ENCODE results near the gene PRCC.

PRCC gene

DNA sequence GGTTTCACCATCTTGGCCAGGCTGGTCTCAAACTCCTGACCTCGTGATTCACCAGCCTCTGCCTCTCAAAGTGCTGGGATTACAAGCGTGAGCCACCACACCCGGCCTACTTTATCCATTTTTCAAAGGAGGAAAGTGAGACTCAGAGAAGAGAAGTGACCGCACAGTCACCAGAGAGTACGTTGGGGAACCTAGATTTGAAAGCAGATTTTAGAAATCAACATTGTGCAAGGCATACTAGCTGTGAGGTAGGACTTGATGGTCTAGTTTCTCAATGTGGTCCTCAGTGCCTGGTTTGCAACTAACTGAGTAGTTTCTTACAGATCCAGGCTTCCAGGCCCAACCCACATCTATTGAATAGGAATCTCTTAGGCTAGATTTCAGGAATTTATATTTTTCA, 1.7 kb upstream of the PRCC start:
- DNase-seq: no peak

DNA sequence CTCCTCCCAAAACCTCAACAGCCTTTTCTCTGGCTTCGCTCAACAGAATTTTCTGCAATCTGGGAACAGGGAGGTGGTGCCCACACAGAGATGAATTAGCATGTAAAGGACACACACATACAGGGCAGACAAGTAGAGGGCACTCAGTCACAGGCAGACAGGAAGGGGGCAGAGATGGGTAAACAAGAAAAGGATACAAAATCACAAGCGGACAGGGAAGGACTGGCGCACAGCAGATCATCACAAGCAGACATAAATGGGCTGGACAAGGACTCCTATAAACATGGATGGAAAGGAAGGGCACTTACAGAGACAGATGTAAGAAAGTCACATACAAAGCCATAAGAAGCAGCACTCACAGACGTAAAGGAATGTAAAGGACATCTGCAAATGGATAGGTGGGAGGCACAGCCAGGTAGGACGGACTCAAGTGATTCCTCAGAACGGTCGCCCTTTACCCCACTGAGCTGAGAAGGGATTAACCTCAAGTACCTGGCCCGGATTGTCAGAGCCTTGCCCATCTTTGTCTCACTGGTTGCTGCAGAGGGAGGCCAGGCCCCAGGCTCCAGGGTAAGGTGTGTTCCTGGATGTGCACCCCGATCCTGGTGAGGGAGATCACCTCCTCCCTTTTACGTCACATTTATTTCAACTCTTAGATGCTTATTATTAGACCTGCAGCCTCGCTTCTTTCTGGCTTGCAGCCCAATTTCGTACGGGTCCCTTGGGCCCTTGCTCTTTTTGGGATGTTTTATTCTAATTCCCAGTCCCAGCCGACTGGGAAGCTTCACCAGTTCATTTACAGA, 836 bp upstream of the PRCC start:
- DNase-seq: no peak

DNA sequence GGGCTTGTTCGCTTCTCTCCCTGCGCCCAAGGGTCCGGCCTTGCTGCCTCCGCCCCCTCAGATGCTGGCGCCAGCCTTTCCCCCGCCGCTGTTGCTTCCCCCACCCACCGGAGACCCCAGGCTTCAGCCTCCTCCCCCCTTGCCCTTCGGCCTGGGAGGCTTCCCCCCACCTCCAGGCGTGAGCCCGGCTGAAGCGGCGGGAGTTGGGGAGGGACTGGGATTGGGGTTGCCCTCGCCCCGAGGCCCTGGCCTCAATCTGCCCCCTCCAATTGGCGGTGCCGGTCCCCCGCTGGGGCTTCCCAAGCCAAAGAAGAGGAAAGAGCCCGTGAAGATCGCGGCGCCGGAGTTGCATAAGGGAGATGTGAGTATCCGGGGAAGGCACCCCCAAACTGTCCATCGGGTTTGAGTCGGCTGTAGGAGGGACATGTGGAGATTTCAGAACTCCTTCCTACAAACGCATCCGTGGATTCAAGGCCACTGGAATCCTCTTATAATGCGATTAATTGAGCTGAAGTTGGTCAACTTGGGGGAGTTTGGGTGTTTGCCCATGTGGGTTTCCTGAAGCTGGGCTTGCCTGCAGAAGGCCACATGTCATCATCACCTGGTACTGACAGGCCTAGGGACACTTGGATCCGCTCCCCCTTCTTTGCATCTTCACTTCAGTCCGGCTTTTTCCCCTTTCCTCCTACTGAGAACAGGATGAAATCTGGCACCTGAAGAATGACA, 707 bp downstream of the PRCC start:
- no peak for DNase-seq

DNA sequence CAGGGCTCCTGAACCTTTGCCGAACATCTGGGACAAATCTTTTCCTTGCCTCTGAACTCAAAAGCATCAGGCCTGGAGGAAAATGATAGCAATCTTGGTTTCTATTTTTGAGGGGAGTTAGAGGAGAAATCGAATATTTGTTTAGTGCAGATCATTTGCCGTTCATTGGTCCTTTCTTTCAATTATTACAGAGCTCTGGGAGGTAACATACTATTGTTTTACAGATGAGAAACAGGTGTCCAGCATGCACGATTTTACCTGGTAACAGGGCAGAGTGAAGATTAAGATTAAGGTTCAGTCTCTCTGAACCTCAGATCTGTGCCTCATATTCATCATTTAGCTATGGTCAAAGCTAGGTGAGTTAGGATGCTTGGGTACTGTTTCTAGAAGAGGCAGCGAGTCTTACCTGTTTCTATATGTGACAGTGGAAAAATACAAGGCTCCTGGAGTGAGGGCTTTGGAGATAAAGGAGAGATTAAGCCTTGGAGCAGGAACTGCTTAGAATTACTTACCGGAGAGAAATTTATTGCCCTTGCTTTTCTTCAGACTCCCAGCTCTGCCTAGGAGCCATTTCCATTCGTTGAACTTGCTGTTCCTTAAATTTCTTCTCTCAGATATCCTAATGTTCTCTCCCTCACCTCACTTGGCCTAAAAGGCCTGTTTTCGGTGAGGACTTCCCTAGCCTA, 1.4 kb downstream of the PRCC start:
- DNase-seq: no peak

DNA sequence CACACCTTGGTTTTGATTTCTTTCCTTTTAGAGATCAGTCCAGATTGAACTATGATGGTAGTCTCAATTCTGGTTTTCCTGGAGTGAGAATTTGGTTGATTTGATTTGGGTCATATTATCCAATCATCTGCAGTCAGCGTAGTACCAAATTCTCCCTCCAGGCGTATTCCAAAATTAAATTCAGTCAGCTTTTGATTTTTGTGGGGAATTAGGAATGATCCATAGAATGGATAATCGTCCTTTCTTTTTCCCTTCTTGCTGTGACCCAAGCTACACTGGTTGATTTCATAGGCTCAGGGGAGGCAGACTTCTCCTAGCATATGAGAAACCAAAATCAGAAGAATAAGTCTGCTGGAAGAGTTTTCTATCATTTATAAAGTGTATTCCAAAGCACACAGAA, 4.9 kb downstream of the PRCC start:
- DNase-seq: no peak

DNA sequence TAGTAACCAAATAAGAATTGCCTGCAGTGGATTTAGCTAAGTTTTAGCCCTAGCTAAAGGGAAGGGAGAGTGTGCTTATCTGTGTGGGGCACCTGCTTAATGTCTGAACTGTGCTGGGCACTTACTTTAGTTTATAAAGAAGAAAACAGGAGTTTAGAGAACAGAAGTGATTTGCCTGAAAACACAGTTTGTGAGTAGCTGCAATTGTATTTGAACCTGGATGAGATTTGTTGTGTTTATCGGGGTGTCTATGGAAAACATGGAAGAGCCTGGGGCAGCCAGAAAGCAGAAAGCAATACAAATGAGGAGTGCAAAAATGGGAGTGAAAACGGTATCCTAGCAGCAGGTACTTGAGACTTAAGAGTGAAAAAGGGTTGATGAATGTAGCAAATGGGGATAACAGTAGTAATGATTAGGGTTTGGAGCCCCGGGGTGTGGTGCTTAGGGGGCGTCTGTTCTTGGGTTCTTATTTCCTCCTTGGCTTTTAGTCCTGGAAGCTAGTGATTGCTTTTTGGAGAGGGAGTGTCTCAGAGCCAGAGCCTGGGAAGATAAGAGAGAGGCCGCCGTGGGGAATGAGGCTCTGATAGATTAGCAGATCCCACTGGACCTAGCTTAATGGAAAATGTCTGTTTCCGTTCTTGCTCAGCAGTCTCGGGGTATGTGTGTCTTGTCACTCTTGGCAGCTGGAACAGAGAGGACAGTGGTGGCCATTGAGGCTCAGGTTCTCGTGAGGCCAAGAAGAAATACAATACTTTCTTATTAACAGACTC, 5.6 kb downstream of the PRCC start:
- DNase-seq: no peak

DNA sequence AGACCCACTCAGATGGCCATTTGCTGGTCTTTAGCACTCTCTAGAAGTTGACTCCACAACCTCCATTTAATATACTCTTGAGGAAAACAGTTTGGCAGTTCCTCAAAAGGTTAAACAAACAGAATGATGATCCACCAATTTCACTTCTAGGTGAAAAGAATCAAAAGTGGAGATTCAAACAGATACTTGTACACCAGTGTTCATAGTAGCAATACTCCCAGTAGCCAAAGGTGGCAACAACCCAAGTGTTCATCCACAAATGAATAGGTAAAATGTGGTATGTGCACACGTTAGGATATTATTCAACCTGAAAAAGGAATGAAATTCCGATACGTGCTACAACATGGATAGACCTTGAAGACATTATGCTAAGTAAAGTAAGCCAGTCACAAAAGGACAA, 6.3 kb downstream of the PRCC start:
- no peak for DNase-seq

DNA sequence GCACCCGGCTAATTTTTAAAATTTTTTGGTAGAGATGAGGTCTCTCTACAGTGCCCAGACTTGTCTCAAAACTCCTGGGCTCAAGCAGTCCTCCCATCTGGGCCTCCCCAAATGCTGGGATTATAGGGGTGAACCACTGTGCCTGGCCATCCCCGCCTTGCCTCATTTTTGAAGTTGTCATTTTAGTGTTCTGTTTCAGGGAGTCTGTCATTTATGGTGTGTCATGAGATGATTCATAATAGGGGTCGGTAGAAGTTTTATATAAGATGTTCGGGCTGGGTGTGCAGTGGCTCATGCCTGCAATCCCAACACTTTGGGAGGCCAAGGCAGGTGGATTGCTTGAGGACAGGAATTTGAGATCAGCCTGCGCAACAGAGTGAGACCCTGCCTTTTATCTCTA, 8.5 kb downstream of the PRCC start:
- DNase-seq: no peak

DNA sequence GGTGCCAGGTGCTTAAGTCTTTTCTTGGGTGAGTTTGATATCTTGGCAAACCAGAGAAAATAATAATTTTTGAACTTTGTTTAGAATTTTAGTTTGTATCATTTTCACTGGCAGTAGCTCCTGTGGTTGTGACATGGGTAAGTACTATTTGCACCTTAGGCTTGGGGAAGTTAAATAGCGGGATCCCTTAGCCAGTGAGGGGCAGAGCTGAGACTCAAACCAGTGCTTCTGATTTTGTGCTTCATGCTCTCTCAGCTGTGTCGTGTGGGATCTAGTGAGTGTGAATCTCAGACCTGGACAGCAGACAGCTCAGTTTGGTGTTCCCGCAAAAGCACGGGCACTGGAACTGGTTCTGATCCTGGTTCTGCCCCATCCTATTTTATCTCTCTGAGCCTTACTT, 9.6 kb downstream of the PRCC start:
- DNase-seq: no peak

DNA sequence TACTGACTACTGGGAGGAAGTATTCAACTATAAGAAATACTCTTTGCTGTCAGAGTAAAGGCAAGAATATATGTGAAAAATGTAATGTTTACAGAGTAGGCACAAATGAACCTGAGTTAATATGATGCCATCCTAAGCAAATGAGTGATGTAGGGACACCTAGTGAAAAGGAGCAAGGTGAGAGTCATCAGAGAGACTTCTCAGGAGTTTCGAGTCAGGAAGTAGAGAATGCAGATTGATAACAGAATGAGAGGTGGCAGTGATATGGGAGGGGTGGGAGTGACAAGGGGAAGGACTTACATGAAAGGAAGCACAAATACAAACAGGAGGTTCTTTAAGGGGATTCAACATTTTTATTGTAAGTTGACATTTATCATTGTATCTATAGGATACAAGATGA, 10.2 kb downstream of the PRCC start:
- DNase-seq: no peak

DNA sequence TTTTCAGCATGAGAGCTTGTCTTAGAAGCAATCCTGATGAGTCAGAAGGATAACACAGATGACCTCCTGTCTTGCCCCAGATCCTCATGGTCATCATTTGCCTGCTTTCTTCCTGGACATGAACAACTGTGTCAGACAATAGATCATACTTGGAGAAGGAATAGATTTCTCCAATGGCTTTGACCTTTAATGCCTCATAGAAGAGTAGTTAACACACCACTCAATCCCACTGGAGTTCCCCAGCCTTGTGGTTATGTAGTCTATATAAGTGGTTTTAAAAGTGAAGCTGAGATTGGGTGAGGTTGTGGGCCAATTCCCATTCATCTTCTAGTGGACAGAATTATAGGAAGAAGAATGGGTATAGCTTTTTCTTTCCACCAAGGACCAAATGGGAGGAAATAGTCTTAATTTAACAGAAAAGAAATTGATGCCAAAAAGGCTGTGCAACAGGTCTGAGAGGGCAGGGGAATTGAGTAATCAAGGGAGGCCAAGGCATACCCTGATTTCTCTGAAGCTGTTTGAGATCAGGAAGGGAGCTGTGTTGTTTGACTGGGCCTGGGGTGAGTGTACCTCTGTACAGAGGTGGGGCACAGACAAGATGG, 14.4 kb downstream of the PRCC start:
- DNase-seq: no peak

DNA sequence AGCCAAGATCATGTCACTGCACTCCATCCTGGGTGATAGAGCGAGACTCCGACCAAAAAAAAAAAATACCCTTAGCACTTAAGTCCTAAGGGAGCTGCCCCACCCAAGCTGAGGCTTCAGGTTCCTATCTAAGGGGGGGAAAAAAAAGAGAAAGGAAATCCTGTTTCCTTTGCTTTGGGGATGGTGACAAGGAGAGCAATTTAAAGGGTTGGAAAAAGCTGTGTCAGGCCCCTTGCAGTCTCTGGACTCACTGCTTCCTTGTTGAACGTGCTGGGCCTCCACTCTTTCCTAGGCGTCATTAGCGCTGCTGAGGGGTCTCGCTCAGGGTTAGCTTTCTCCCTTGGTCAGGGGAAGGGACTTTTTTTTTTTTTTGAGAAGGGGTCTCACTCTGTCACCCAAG, 18.1 kb downstream of the PRCC start:
- no peak for DNase-seq

DNA sequence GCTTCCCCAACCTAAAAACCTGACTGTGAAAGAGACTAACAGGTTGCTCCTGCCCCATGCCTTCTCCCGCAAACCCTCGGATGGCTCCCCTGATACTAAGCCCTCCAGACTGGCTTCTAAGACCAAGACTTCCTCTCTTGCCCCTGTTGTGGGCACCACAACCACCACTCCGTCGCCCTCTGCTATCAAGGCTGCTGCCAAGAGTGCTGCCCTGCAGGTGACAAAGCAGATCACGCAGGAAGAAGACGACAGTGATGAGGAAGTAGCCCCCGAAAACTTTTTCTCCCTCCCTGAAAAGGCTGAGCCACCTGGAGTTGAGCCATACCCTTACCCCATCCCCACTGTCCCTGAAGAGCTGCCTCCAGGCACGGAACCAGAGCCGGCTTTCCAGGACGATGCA, 19.3 kb downstream of the PRCC start:
- DNase-seq: no peak

DNA sequence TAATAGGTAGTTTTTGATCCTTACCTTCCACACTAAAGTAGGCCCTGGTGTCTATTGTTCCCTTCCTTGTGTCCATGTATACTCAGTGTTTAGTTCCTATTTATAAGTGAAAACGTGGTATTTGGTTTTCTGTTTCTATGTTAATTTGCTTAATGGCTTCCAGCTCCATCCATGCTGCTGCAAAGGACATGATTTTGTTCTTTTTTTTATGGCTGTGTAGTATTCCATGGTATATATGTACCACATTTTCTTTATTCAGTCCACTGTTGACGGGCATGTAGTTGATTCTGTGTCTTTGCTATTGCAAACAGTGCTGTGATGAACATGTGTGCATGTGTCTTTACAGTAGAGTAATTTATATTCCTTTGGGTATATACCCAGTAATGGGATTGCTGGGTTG, 20.8 kb downstream of the PRCC start:
- DNase-seq: no peak

DNA sequence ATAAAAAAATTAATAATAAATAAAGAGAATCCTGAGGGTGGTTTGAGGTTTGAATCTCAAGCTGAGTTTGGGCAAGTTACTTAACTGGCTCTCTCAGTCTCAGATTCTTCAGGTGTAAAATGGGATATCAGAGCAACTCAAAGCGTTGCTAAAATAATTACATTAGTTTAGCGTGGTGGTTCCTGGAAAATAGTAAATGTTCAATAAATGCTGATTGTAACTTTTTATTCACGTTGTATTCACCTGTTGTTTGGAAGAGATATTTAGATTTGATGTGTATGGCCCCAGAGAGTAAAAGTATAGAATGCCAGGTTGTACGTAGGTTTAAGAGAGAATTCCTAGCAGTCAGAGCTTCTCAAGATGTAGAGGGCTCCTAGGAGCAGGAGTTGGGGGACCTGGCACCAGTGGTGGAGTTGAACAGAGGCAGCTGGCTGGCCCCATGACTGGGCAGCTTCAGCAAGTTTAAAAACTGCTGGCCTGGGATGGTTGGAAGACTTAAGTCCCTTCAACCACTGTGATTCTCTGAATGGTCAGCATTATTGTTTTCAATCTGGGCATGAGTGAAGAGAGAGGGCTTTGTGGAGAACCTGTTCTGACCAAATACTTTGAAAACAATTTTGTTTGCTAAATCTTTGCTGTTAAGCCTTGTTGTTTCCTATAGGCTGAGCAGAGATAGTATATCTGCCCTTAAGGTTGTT, 22.4 kb downstream of the PRCC start:
- DNase-seq: no peak

DNA sequence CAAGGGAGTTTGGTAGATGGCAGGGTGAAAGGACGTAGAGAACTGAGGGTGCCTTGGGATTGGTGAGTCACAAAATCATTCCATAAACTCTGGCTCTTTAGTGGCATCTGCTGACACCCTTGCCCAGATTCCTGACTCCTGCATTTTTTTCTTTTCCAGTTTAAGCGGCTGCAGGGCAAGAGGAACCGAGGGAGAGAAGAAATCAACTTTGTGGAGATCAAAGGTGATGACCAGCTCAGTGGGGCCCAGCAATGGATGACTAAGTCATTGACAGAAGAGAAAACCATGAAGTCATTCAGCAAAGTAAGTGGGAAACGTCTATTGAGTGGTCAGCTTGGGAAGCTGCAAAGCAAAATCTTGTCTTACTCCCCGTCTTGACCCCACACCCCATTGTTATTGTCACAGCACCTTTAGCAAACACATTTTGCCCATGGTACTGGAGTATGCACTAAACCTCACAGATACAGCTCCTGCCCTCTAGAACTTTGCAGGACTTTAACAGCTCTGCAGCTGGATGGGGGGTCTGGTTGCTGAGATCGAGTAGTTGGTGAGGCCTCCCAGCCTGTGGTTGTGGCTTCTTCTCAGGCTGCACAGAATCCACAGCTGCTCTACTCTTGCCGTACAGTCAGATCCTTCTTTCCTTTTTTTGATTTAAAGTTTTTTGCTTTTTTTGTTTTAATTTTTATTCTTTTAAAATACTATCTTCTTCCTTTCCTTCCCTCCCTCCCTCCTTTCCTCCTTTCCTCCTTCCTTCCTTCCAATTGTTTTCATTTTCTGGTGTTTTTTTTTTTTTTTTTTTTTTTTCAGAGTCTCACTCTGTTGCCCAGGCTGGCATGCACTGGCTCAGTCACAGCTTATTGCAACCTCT, 27.4 kb downstream of the PRCC start:
- DNase-seq: no peak

DNA sequence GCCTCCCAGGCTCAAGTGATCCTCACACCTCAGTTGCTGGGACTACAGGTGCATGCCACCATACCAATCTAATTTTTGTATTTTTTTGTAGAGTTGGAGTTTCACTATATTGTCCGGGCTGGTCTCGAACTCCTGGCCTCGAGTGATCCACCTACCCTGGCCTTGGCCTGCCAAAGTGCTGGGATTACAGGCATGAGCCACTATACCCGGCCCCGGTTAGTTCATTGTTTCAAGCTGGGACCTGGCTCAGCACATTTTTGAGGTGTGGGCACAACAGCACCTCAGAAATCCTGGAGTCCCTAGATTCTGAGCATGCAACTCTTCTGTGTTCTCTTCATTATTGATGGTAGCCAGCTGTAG, 28.0 kb downstream of the PRCC start:
- DNase-seq: no peak

DNA sequence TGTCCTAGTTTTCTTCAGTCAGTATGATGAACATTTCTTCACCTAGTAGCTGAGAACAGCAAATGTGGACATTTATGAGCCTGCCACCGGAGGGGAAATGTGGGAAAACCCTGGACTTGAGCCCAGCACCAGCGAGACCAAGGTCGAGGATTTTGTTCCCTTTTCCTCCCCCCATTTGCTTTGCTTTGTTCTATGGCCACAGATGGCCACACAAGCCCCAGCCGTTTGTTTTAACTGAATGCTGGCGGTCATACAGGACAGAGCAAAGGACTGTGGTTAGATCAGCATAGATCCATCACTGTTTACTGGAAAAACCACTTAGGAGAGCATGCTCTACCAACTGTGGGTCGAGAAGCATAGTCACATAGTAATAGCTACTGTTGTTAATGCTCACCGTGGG, 28.5 kb downstream of the PRCC start:
- no peak for DNase-seq

DNA sequence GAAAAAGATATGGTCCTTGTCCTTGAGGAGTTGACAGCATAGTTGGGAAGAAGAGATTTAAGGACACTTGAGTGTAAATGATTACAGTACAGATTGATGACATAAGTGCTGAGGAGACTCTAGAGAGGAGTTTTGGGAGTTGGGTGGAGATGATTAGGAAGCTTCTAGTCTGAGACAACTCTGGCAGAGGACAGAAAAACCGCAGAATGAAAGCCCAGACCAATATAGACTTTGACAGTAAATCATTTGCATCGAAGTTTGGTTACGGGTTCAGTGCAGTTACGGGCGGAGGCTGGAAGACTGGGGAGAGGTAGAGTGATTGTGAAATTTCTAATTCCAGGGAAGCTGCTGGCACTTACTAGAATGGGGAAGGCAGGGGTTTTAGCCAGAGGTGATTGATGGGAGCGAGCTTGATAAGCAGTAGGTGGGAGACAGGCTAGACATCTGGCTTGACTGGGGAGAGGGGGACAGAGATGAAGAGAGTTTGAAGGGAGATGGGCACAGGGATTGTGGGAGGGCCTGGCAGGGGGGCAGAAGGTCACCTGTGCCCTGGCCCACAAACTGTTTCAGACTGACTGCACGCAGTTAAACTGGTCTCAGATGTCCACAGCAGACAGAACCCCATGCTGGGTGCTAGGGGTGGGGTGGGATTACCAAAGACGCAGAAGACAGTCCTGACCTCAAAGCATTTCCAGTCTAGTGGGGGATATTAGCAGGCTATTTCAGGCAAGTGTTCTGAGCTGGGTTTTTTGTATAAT, 29.2 kb downstream of the PRCC start:
- DNase-seq: no peak

DNA sequence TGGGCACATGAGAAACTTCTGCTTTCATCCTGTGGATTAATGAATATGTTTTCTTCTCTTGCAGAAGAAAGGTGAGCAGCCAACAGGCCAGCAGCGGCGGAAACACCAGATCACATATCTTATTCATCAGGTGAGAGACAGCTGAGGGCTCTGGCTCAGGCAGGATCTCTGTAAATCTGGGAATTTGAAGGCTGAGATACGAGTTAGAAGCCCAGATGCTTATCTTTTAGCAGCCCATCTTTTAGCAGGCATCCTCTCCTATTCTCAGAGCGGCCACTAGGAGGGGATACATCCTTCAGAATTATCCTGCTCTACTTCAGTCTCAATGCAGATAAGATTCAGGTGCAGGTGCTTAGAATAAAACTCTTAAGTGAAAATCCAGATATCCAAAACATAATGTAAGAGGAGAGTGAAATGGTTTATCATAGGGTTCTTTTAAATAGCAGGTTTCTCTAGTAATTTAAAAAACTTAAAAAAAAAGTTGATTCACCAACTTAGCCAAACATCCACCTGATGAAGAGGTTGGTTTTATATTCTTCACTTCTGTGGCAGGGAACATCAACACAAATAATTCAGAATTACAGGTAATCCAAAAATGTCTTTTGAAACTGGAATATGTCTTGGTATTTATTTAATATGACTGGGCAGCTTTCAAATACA, 30.0 kb downstream of the PRCC start:
- no peak for DNase-seq
